Sigmoid colon (tissue), 7 donors: ENCODE results near the gene EPDR1. TPM values are rescaled to one million over a fixed set of nuclear protein-coding genes. Genes with fewer than 3 reads are reported as not detected.

Experiments
- DNase-seq: peaks from one replicate; pipeline ENCODE4 v3.0.0-alpha.2; 2019
- H3K27ac ChIP-seq, 4 donors: fragments of 200-600 bp; sonication (generic); one replicate each; pipeline ENCODE4 v1.5.1; 2016 to 2019; ENCODE audit warnings: mild to moderate bottlenecking in 1 of 4
- H3K27me3 ChIP-seq, 3 donors: fragments of 200-600 bp; sonication (generic); one replicate each; pipeline ENCODE4 v1.5.1; 2019; ENCODE audit warnings: mild to moderate bottlenecking in 1 of 3
- H3K36me3 ChIP-seq, 4 donors: fragments of 200-600 bp; sonication (generic); one replicate each; pipeline ENCODE4 v1.5.1; 2016 to 2019
- H3K4me1 ChIP-seq, 4 donors: fragments of 200-600 bp; sonication (generic); one replicate each; pipeline ENCODE4 v1.5.1; 2017 to 2019
- H3K4me3 ChIP-seq, 4 donors: fragments of 200-600 bp; sonication (generic); one replicate each; pipeline ENCODE4 v1.5.1; 2017 to 2019; ENCODE audit warnings: mild to moderate bottlenecking in 2 of 4, moderate library complexity in 1 of 4
- H3K9me3 ChIP-seq, 4 donors: fragments of 200-600 bp in 3 of 4; sonication (generic) in 3 of 4; one replicate each; pipeline versions ENCODE4 v1.5.1 to v1.6.1; 2013 to 2019
- CTCF ChIP-seq, 4 experiments: fragments of 450-650 bp in 3 of 4; fragments of 200-600 bp in 1 of 4; IDR thresholded peaks; one replicate each; pipeline ENCODE4 v1.5.1; 2016 to 2019; ENCODE audit warnings: antibody characterized with exemption in 4 of 4, mild to moderate bottlenecking in 3 of 4, moderate library complexity in 2 of 4
- EP300 ChIP-seq, 4 donors: sonication (generic); formaldehyde crosslinking; IDR thresholded peaks; one replicate each; pipeline ENCODE4 v1.6.1; 2017; ENCODE audit warnings: antibody characterized with exemption in 4 of 4
- POLR2A ChIP-seq, 2 donors: fragments of 450-650 bp; IDR thresholded peaks; one replicate each; pipeline ENCODE4 v1.6.1; 2016; ENCODE audit warnings: antibody characterized with exemption in 2 of 2, mild to moderate bottlenecking in 2 of 2, moderate library complexity in 2 of 2
- POLR2AphosphoS5 ChIP-seq, 4 donors: sonication (generic); formaldehyde crosslinking; IDR thresholded peaks; one replicate each; pipeline ENCODE4 v1.6.1; 2017; ENCODE audit warnings: antibody characterized with exemption in 4 of 4
- WGBS, 2 donors: extraction: QIAGEN DNeasy Blood & Tissue Kit; methylation state at CpG; one replicate each; pipeline ENCODE4 v1.1.7; 2013; 5-methylcytosine and 5-hydroxymethylcytosine counted together
- intact Hi-C: fragments of 100-400 bp; cut with DNase I; formaldehyde crosslinking; loops from one replicate; pipeline ENCODE4 v1.15.1; 2023
- polyA plus RNA-seq, 3 donors: library from polyadenylated mRNA; stranded (reverse); fragments of 200-250 nt; gene quantifications; one replicate each; pipeline ENCODE4 v1.2.3, GENCODE V29; 2013
- total RNA-seq, 4 donors: library from RNA; depleted of rRNA; stranded (reverse); fragments of >200 nt; gene quantifications; one replicate each; pipeline ENCODE4 v1.1.0, GENCODE V29; 2016
- donor health status: healthy with polysubstance abuse.
- donor health status: Bipolar disorder and iron deficiency.
- donor health status: healthy.

The EPDR1 gene
- total and polyA plus RNA-seq, 7 donors = 4.2 to 20.9 (median 9.2) TPM

- intact Hi-C loops = no loop called here
- Histone ChIP-seq H3K36me3 (no peaks in the 10 kb centered on the region), H3K4me3 (no peak overlapping the region), H3K27ac (no peak overlapping the region), H3K4me1 (no peaks in the 10 kb centered on the region), H3K9me3 (no peaks in the 10 kb centered on the region), H3K27me3 (no peaks in the 10 kb centered on the region)
- TF ChIP-seq POLR2A (IDR thresholded peaks at IDR 0.05) (no peak), EP300 (IDR thresholded peaks at IDR 0.05) (no peak), POLR2AphosphoS5 (IDR thresholded peaks at IDR 0.05) (no peak), CTCF (IDR thresholded peaks at IDR 0.05) (no peak)
- DNase-seq = no peak
These were observed 36.4 kb downstream of the EPDR1 start for GRCh38 chr7:37956791-37957190.

- no peak overlapping the region for H3K4me3 ChIP-seq
- intact Hi-C loops = no loop called here
- no peak overlapping the region for H3K27ac ChIP-seq
- H3K4me1 ChIP-seq = no peaks in the 10 kb centered on the region
- 88 to 92% methylated on average over 9 of the region's 9 CpGs for WGBS, 2 donors
- DNase-seq = no peak
- no peaks in the 10 kb centered on the region for H3K27me3 ChIP-seq
- no peaks in the 10 kb centered on the region for H3K36me3 ChIP-seq
- no peaks in the 10 kb centered on the region for H3K9me3 ChIP-seq
- no peak for TF ChIP-seq CTCF (IDR thresholded peaks at IDR 0.05)
- no peak for TF ChIP-seq POLR2AphosphoS5 (IDR thresholded peaks at IDR 0.05)
- no peak for TF ChIP-seq POLR2A (IDR thresholded peaks at IDR 0.05)
- no peak for TF ChIP-seq EP300 (IDR thresholded peaks at IDR 0.05)
These were observed 37.0 kb downstream of the EPDR1 start for GRCh38 chr7:37957221-37957970.

- WGBS, 2 donors = 90 to 94% methylated on average over 2 of the region's 2 CpGs
- Histone ChIP-seq H3K4me3 (no peak overlapping the region), H3K27me3 (no peaks in the 10 kb centered on the region), H3K9me3 (no peaks in the 10 kb centered on the region), H3K36me3 (no peaks in the 10 kb centered on the region), H3K4me1 (no peaks in the 10 kb centered on the region), H3K27ac (no peak overlapping the region)
- intact Hi-C loops = no loop called here
- DNase-seq = no peak
- no peak for TF ChIP-seq POLR2AphosphoS5 (IDR thresholded peaks at IDR 0.05)
- TF ChIP-seq EP300 (IDR thresholded peaks at IDR 0.05) = no peak
- no peak for TF ChIP-seq CTCF (IDR thresholded peaks at IDR 0.05)
- TF ChIP-seq POLR2A (IDR thresholded peaks at IDR 0.05) = no peak
These were observed 40.0 kb downstream of the EPDR1 start for GRCh38 chr7:37960483-37960882.

- 88% methylated on average over 5 of the region's 5 CpGs for WGBS, 2 donors
- H3K4me1 ChIP-seq = no peaks in the 10 kb centered on the region
- no peaks in the 10 kb centered on the region for H3K36me3 ChIP-seq
- H3K27me3 ChIP-seq = no peaks in the 10 kb centered on the region
- intact Hi-C loops = no loop called here
- H3K27ac ChIP-seq = no peak overlapping the region
- DNase-seq = no peak
- no peak overlapping the region for H3K4me3 ChIP-seq
- no peaks in the 10 kb centered on the region for H3K9me3 ChIP-seq
- no peak for TF ChIP-seq EP300 (IDR thresholded peaks at IDR 0.05)
- no peak for TF ChIP-seq POLR2AphosphoS5 (IDR thresholded peaks at IDR 0.05)
- no peak for TF ChIP-seq POLR2A (IDR thresholded peaks at IDR 0.05)
- TF ChIP-seq CTCF (IDR thresholded peaks at IDR 0.05) = no peak
These were observed 40.8 kb downstream of the EPDR1 start for GRCh38 chr7:37961251-37961650.

GRCh38 chr7:37964196-37964595, 43.8 kb downstream of the EPDR1 start:
- H3K9me3 ChIP-seq = no peaks in the 10 kb centered on the region
- no peaks in the 10 kb centered on the region for H3K27me3 ChIP-seq
- H3K36me3 ChIP-seq = no peaks in the 10 kb centered on the region
- no peak overlapping the region for H3K27ac ChIP-seq
- WGBS, 2 donors = 66 to 79% methylated on average over 5 of the region's 5 CpGs
- no peak overlapping the region for H3K4me3 ChIP-seq
- DNase-seq = no peak
- no peak for TF ChIP-seq POLR2AphosphoS5 (IDR thresholded peaks at IDR 0.05)
- TF ChIP-seq POLR2A (IDR thresholded peaks at IDR 0.05) = no peak
- no peak for TF ChIP-seq EP300 (IDR thresholded peaks at IDR 0.05)
- no peak for TF ChIP-seq CTCF (IDR thresholded peaks at IDR 0.05)
- no peaks in the 10 kb centered on the region for H3K4me1 ChIP-seq
- intact Hi-C loops = no loop called here
